ENCODE measurements around the gene GBP1. TPM values are rescaled to one million over a fixed set of nuclear protein-coding genes. Genes with fewer than 3 reads are reported as not detected.
"Not testable (repeated sequence)": the region's sequence is repeated elsewhere in the genome, so short reads cannot be mapped to it uniquely, and the experiment has no call there.

Gene GBP1, protein sequence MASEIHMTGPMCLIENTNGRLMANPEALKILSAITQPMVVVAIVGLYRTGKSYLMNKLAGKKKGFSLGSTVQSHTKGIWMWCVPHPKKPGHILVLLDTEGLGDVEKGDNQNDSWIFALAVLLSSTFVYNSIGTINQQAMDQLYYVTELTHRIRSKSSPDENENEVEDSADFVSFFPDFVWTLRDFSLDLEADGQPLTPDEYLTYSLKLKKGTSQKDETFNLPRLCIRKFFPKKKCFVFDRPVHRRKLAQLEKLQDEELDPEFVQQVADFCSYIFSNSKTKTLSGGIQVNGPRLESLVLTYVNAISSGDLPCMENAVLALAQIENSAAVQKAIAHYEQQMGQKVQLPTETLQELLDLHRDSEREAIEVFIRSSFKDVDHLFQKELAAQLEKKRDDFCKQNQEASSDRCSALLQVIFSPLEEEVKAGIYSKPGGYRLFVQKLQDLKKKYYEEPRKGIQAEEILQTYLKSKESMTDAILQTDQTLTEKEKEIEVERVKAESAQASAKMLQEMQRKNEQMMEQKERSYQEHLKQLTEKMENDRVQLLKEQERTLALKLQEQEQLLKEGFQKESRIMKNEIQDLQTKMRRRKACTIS
- 10 to 100 TPM; 11.1 to 14.3 TPM for total RNA-seq
- long read RNA-seq, transcript GBP1-201 (11 exons, 3,035 nt): major isoform, 12 of 19 reads
- long read RNA-seq, partial matches to known transcripts: 5 of 19 reads
- long read RNA-seq, other reads (novel, unspliced or antisense): 2 of 19 reads

DNA sequence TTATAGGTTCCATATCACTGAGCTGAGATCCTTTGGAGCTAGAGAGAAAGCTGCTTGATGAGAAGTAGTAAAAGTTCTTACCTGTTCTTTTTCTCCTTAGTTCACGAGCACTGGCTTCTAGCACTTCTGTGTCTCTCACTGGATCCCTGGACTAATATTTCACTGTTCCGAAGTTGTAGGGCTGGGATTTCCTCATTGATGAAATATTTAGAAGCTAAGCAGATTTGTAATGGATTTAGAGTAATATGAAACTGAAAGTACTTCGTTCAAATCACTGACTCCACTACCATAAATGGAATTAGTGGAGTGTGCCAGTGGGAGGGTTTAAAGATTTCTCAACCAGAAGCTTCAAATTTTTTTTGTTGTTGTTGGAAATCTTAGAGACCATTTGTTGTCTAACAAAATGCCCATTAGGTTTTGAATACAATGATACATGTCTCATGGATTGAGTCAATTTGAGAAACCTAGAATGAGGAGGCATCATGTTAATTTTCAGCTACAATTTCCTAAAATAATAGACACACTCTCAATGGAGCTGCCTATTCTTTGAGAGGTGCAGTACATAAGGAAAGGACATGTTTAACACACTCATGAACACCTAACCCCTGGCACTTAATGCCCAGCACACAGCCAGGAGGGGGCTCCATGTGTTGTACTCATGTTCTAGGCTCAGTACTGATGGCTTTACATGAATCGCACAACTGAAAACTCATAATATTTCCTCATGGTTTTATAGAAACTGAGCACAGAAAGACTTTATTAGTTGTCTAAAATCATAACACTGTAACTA lies at the start of gene GBP1:
GBP1 (minus strand) TSS at position 130 of the 790 bp plus-strand sequence. CDS start 1,974 bp downstream, outside the sequence.
- peak; percentile 93 to 95 for ATAC-seq
- intact Hi-C loops (cut with DNase I): no loop called here
- DNase-seq: no peak

- DNase-seq (no peak), ATAC-seq (no peak)
- intact Hi-C loops (cut with DNase I): loop anchor here in 1 of 2 donors (10.0 kb wide), 1 partner anchor 230 kb away; no protein-coding TSS in a partner anchor
These were observed 49.7 kb upstream of the GBP1 start for GRCh38 chr1:89114662-89115061.

DNA sequence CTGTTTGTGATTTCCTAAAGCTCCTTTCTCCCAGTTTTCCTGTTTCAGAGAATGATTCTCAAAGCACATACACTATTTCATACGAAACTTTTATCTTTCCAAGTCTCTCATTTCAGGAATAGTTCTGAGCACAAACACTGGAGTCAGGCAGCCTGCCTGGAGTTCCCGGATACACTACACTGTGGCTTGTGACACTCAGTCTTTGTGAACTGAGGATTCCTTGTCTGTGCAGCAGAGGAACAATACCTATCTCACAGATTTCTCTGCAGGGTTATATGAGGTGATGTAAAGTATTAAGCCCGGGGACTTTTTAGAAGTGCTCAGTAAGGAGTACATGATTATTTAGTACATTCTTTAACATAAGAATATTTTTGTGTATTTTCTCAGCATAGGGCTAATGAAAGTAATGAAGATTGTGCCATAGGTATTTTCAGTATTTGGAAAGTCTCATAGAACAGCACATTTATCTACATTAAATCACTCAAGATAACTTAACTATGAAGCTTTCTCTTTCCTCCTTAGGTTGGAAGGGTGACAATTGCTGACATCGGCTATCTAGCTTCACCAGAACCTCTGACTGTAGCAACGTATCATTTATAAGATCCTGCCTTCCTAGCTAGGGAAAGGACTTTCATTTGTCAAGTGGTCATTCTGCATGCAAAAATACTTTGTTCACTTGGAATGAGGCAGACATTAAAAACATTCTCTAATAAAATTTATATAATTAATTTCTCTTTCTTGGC lies 48.0 kb upstream of the GBP1 start:
- intact Hi-C loops (cut with DNase I): loop anchor here in 1 of 2 donors (10.0 kb wide), 1 partner anchor 232 kb away; no protein-coding TSS in a partner anchor
- DNase-seq (no peak), ATAC-seq (no peak)

DNA sequence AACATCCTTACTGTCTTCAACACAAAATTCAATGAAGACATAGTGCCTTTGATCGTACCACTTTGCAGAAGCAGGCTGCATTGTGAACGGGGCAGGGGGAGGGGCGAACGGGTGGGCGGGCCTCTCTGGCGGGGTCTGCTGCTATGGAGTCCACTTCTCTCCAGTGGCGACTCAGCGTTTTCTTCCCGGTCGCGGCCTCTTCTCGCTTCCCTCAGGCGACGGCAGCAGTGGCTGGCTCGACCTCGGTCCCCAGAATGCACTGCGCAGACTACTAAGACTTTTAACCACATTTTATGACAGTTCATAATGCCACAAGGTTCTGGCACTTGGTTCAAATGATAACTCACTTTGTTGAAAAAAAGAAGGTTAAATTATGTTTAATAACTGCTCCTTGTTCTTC lies 39.7 kb upstream of the GBP1 start:
- DNase-seq (no peak), ATAC-seq (no peak)
- intact Hi-C loops (cut with DNase I): no loop called here

GRCh38 chr1:89104147-89104546 lies 39.1 kb upstream of the GBP1 start:
- intact Hi-C loops (cut with DNase I): no loop called here
- no peak for DNase-seq
- ATAC-seq: peak in 1 of 2 donors; percentile 34

GRCh38 chr1:89102021-89102420 lies 37.0 kb upstream of the GBP1 start:
- intact Hi-C loops (cut with DNase I): no loop called here
- no peak for ATAC-seq
- DNase-seq: no peak

DNA sequence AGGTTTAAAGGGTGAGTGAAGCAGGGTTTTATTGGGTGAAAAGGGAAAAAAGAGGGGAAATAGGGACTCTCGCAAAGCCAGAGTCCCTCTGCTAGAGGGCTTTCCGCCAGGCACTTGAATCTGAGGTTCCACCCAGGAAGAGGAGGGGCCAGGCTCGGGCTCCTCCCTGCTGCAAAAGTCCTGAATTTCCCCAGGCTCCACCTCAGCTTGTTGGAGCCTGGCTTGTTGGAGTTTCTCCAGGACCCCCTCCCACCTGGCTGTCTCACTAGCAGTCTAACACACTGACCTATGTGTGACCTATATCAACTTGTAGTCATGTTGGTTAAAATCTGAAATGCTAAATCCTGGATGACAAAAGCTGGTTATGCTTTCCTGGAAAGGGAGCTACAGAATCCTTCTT lies 35.4 kb upstream of the GBP1 start:
- ATAC-seq: no peak
- DNase-seq: no peak
- intact Hi-C loops (cut with DNase I): no loop called here

GRCh38 chr1:89098857-89099256 lies 33.8 kb upstream of the GBP1 start:
- DNase-seq (no peak), ATAC-seq (no peak)
- intact Hi-C loops (cut with DNase I): no loop called here

- ATAC-seq (no peak), DNase-seq (no peak)
- intact Hi-C loops (cut with DNase I): no loop called here
These were observed 30.7 kb upstream of the GBP1 start for GRCh38 chr1:89095737-89096136.

DNA sequence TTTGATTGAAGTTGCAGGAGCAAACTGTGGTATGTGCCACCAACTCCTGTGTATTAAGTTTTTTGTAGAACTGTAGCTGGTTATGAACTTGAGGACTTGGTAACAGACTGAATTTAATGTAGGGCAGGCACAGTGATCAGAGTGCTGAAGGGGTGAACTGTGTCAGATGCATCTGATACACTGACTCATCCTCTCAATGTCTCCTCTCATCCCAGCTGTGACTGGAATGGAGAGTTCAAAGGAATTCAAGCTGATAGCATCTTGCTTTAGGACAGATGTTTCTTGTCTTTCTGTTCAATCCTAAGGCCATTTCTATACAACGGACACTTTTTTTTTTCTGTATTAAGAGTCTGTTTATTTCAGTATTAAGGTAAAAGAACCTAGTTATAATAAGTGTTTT lies 25.0 kb upstream of the GBP1 start:
- intact Hi-C loops (cut with DNase I): loop anchor here (10.0 kb wide), 3 partner anchors 265 to 365 kb away; partner anchors contain the start of gene GBP6 (in 1 of the 2)
- ATAC-seq: no peak

DNA sequence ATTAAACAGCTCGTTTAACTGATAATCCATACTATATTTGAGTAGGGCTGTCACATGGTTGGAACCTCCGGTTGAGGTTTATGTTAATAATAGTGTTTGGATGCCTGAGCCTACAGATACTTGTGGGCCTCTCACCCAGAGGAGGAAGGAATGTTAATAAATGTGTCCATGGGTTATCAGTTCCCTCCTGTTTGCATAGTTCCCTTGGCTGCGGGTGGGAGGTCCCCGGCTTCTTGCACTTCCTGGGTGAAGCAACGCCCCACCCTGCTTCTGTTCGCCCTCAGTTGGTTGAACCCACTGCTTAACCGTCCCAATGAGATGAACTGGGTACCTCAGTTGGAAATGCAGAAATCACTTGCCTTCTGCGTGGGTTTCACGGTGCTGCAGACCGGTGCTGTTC lies 23.6 kb upstream of the GBP1 start:
- DNase-seq: no peak
- intact Hi-C loops (cut with DNase I): loop anchor here (10.0 kb wide), 3 partner anchors 266 to 366 kb away; partner anchors contain the start of gene GBP6 (in 1 of the 2)
- ATAC-seq: no peak

More for the DNA sequence above, 25.0 kb upstream of the GBP1 start:
- no peak for DNase-seq

DNA sequence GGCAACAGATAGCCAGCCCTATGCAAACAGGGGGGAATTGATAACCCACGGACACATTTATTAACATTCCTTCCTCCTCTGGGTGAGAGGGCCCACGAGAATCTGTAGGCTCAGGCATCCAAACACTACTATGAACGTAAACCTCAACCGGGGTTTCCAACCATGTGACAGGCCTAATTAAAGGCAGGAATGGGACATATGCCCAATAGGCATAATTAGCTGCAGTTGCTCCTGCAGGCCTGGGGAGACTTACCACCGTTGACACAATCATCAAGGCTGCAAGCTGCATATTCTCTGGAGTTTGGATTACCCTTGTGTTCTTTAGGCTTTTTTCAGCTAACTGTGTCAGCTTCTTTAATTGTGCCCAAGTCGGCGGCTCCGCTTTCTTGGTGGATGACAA lies 22.2 kb upstream of the GBP1 start:
- DNase-seq (no peak), ATAC-seq (no peak)
- intact Hi-C loops (cut with DNase I): loop anchor here (10.0 kb wide), 3 partner anchors 268 to 368 kb away; partner anchors contain the start of gene GBP6 (in 1 of the 2)

DNA sequence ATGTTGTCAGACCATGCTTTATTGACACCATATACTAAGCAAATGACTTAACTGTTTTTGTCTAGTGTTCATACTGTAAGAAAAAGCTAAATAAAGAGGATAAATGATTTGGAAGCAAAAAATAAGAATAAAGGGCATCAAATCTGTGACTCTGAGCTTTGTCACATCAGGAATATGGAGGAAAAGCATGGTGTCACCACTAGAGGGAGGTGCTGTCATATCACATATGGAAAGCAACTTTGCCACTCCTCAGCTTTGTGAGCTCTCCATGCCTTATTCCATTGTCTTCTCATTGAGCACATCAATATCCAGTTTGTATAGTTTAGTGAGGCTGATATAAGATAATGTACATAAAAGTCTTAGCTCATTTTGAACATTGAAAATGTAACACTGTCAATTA lies 20.8 kb upstream of the GBP1 start:
- intact Hi-C loops (cut with DNase I): loop anchor here (10.0 kb wide), 3 partner anchors 269 to 369 kb away; partner anchors contain the start of gene GBP6 (in 1 of the 2)
- DNase-seq (no peak), ATAC-seq (peak in 1 of 2 donors; percentile 46)

GRCh38 chr1:89081005-89081404 lies 16.0 kb upstream of the GBP1 start:
- DNase-seq (no peak), ATAC-seq (no peak)
- intact Hi-C loops (cut with DNase I): loop anchor here (10.0 kb wide), 3 partner anchors 274 to 374 kb away; partner anchors contain the start of gene GBP6 (in 1 of the 2)

- ATAC-seq, DNase-seq: not testable (repeated sequence)
- intact Hi-C loops (cut with DNase I): loop anchor here (10.0 kb wide), 3 partner anchors 275 to 375 kb away; partner anchors contain the start of gene GBP6 (in 1 of the 2)
These were observed 15.1 kb upstream of the GBP1 start for GRCh38 chr1:89080068-89080467.

GRCh38 chr1:89072466-89073065 lies 7.6 kb upstream of the GBP1 start:
- ATAC-seq; DNase-seq; intact Hi-C loops (cut with DNase I): not testable (repeated sequence)

DNA sequence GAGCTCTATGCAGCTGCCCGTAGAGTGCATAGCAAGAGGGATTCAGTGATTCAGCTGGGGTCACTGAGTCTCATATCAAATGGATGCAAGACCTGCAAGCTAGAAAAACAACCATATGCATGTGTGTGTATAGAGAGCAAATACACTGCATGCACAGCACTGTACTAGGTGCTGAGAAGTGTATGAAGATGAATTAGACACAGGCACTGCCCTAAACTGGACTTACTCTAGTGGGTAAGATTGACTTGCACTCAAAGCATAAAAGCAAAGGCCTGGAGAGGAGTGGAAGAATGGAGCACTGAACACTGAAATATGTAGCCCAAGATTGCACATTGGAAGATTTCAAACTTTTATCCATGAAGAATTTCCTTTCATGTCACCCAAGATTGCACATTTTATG lies 5.5 kb upstream of the GBP1 start:
- no peak for ATAC-seq
- no peak for DNase-seq
- intact Hi-C loops (cut with DNase I): no loop called here

- no peak for DNase-seq
- intact Hi-C loops (cut with DNase I): no loop called here
- no peak for ATAC-seq
These were observed 4.9 kb upstream of the GBP1 start for GRCh38 chr1:89069951-89070350.

Measured in left cardiac atrium (tissue), 4 donors.